K562 (cell line): ENCODE data around the gene LBH. TPM values are rescaled to one million over a fixed set of nuclear protein-coding genes. Genes with fewer than 3 reads are reported as not detected.

ENCODE experiments used
- BHLHE40 ChIP-seq: IDR thresholded peaks from 2 replicates; pipeline ENCODE4 v1.6.1; 2011; ENCODE audit warnings: low read length, improper control_type of control experiment
- BMI1 ChIP-seq: fragments of 150-350 bp; IDR thresholded peaks from 2 replicates; pipeline ENCODE4 v1.6.1; 2014; ENCODE audit warnings: low read length
- GTF2B ChIP-seq: IDR thresholded peaks from 2 replicates; pipeline ENCODE4 v1.6.1; 2011; ENCODE audit not compliant: insufficient read length; ENCODE audit errors: extremely low read depth
- KLF13 ChIP-seq: fragments of 450-650 bp; IDR thresholded peaks from 2 replicates; pipeline ENCODE4 v1.6.1; 2016; ENCODE audit warnings: missing genetic modification characterization, low read depth, mild to moderate bottlenecking, missing compliant biosample characterization, moderate library complexity, borderline replicate concordance
- MCM3 ChIP-seq: fragments of 450-650 bp; IDR thresholded peaks from 2 replicates; pipeline ENCODE4 v1.6.1; 2016
- MXI1 ChIP-seq: IDR thresholded peaks from 2 replicates; pipeline ENCODE4 v1.6.1; 2011; ENCODE audit warnings: low read depth, mild to moderate bottlenecking, improper control_type of control experiment, low read length
- NR2C1 ChIP-seq, 2 experiments: fragments of 450-650 bp; IDR thresholded peaks; 2 replicates each; pipeline ENCODE4 v1.6.1; 2017; ENCODE audit warnings: mild to moderate bottlenecking in 2 of 2, antibody characterized with exemption in 1 of 2, inconsistent platforms in 1 of 2, missing compliant biosample characterization in 1 of 2, missing genetic modification characterization in 1 of 2
- PHB ChIP-seq: fragments of 250-450 bp; sonication (Bioruptor Pico); IDR thresholded peaks from 2 replicates; pipeline ENCODE4 v1.5.0; 2021
- PTTG1 ChIP-seq: fragments of 450-650 bp; IDR thresholded peaks from 2 replicates; pipeline ENCODE4 v1.6.1; 2016; ENCODE audit warnings: low read depth, mild to moderate bottlenecking, missing genetic modification characterization, missing compliant biosample characterization
- RBM39 ChIP-seq: fragments of 200-400 bp; formaldehyde crosslinking; optimal IDR thresholded peaks from 2 replicates; pipeline ENCODE3; 2018; ENCODE audit warnings: low read depth, low read length
- SIRT6 ChIP-seq: IDR thresholded peaks from one replicate; pipeline ENCODE4 v1.6.1; 2012; ENCODE audit warnings: low read depth, mild to moderate bottlenecking, control low read depth, inconsistent platforms, low read length, moderate library complexity
- STAG1 ChIP-seq: sonication (generic); formaldehyde crosslinking; IDR thresholded peaks from 2 replicates; pipeline ENCODE4 v1.5.0; 2020; ENCODE audit warnings: missing genetic modification reagents, borderline replicate concordance
- TAL1 ChIP-seq: fragments of 450-650 bp; IDR thresholded peaks from 2 replicates; pipeline ENCODE4 v1.6.1; 2016; ENCODE audit warnings: mild to moderate bottlenecking
- ZFP36 ChIP-seq: fragments of 150-350 bp; IDR thresholded peaks from 2 replicates; pipeline ENCODE4 v1.6.1; 2018; ENCODE audit warnings: low read length, low read depth; ENCODE audit not compliant: partially characterized antibody
- ZNF699 ChIP-seq: fragments of 250-450 bp; sonication (Bioruptor Pico); IDR thresholded peaks from 2 replicates; pipeline ENCODE4 v1.8.0; 2021; ENCODE audit warnings: mild to moderate bottlenecking, moderate library complexity; ENCODE audit not compliant: insufficient replicate concordance
- ZNF766 ChIP-seq: fragments of 200-800 bp; sonication (Bioruptor generic); conservative IDR thresholded peaks from 2 replicates; pipeline ENCODE4 v1.6.1; 2016; ENCODE audit warnings: missing genetic modification characterization, missing compliant biosample characterization
- ZNF830 ChIP-seq: fragments of 250-450 bp; sonication (Bioruptor Pico); IDR thresholded peaks from 2 replicates; pipeline ENCODE4 v1.5.0; 2021; ENCODE audit warnings: mild to moderate bottlenecking
- polyA plus RNA-seq, 8 experiments: library from polyadenylated mRNA; depleted of rRNA in 4 of 8; stranded (reverse) in 5 of 8; unstranded in 3 of 8; fragments of >200 nt; fragmentation: Nextera tagmentation in 2 of 8; fragmentation: Illumina TruSeq in 1 of 8; extraction: Ambion mirVana in 2 of 8; extraction: Trizol in 1 of 8; gene quantifications; 2 replicates each; pipeline versions ENCODE4 v1.2.1 to v1.2.3, GENCODE V29; 2011 to 2014; ENCODE audit warnings: inconsistent platforms in 1 of 8, missing spikeins in 1 of 8
- total RNA-seq, 7 experiments: library from RNA; depleted of rRNA in 6 of 7; stranded (reverse); fragments of >200 nt in 6 of 7; fragmentation: Illumina TruSeq in 2 of 7; extraction: Trizol in 2 of 7; gene quantifications; 2 replicates each; pipeline versions ENCODE4 v1.2.1 to v1.2.3, GENCODE V29; 2011 to 2021; ENCODE audit warnings: low replicate concordance in 1 of 7
- TF ChIP-seq, protein P1 (sequence below): fragments of 250-450 bp; sonication (Bioruptor Pico); IDR thresholded peaks from 2 replicates; pipeline ENCODE4 v1.4.0; 2020; ENCODE audit warnings: mild to moderate bottlenecking, moderate library complexity
- TF ChIP-seq, protein P2 (sequence below), 2 experiments: fragments of 150-350 bp in 1 of 2; IDR thresholded peaks; 2 replicates each; pipeline ENCODE4 v1.6.1; 2012 to 2016; ENCODE audit warnings: low read depth in 2 of 2, low read length in 2 of 2, mild to moderate bottlenecking in 1 of 2, moderate library complexity in 1 of 2

The LBH gene
- total and polyA plus RNA-seq, 9 of the 15 experiments (the other 6 are each of a cell fraction or from before 2014, with no cell fraction given) = 3.1 to 13.4 (median 7.4) TPM

DNA sequence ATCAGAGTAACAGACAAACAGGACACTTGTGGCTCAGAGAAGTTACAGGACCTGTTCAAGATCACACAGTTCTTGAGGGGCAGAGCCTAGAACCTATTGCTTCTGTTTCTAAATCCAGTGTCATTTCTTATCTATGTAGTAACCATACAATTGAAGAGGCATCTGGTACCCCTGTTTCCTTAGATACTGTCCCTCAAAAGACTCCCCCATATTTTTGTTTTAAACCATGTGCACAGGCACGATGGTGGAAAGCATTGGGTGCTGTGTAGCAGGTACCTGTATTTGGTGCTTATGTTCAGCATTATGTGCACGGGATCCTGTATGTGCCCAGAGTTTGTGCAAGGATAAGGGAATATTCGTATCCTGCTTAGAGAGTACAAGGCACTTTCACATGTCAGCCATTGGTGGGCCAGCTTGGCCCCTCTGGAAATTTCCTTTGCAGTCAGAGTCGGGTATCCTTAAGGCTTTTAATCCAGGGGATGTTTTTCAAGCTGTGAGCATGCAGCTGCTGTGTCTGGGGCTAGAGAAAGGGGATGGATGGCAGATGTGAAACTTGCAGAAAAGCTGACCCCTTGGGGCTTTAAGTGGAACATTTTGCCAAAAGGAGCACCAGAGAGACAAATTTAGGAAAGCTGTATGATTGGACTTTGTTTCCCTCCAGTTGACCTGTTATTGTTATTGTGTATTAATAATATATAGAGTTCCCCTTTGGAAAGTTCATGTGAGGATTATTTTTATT lies 2.1 kb downstream of the LBH start (continued):
- TF ChIP-seq TAL1 (0 out of 2 replicates have a peak, but pooled peaks have one; percentile 6), SIRT6 (no peak), RBM39 (no peak), ZFP36 (peak; percentile 12), ZNF830 (no peak), STAG1 (CRISPR knock-in tag) (no peak), BHLHE40 (no peak), ZNF766 (CRISPR knock-in tag) (no peak), KLF13 (tag) (no peak), MXI1 (no peak), PTTG1 (tag) (no peak), MCM3 (no peak), GTF2B (no peak), PHB (CRISPR knock-in tag) (no peak), NR2C1 (IDR thresholded peaks at IDR 0.05) (no peak), NR2C1 (tag; IDR thresholded peaks at IDR 0.05) (no peak), BMI1 (no peak), ZNF699 (CRISPR knock-in tag) (no peak)
- TF ChIP-seq, protein P1, sequence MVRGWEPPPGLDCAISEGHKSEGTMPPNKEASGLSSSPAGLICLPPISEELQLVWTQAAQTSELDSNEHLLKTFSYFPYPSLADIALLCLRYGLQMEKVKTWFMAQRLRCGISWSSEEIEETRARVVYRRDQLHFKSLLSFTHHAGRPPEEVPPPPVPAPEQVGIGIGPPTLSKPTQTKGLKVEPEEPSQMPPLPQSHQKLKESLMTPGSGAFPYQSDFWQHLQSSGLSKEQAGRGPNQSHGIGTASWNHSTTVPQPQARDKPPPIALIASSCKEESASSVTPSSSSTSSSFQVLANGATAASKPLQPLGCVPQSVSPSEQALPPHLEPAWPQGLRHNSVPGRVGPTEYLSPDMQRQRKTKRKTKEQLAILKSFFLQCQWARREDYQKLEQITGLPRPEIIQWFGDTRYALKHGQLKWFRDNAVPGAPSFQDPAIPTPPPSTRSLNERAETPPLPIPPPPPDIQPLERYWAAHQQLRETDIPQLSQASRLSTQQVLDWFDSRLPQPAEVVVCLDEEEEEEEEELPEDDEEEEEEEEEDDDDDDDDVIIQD (CRISPR knock-in tag) = no peak
- TF ChIP-seq, protein P2, sequence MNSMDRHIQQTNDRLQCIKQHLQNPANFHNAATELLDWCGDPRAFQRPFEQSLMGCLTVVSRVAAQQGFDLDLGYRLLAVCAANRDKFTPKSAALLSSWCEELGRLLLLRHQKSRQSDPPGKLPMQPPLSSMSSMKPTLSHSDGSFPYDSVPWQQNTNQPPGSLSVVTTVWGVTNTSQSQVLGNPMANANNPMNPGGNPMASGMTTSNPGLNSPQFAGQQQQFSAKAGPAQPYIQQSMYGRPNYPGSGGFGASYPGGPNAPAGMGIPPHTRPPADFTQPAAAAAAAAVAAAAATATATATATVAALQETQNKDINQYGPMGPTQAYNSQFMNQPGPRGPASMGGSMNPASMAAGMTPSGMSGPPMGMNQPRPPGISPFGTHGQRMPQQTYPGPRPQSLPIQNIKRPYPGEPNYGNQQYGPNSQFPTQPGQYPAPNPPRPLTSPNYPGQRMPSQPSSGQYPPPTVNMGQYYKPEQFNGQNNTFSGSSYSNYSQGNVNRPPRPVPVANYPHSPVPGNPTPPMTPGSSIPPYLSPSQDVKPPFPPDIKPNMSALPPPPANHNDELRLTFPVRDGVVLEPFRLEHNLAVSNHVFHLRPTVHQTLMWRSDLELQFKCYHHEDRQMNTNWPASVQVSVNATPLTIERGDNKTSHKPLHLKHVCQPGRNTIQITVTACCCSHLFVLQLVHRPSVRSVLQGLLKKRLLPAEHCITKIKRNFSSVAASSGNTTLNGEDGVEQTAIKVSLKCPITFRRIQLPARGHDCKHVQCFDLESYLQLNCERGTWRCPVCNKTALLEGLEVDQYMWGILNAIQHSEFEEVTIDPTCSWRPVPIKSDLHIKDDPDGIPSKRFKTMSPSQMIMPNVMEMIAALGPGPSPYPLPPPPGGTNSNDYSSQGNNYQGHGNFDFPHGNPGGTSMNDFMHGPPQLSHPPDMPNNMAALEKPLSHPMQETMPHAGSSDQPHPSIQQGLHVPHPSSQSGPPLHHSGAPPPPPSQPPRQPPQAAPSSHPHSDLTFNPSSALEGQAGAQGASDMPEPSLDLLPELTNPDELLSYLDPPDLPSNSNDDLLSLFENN (IDR thresholded peaks at IDR 0.05; ENCODE audit: low read depth in 2 of 2, low read length in 2 of 2) = no peak
- TF ChIP-seq, all 486 proteins: peak for 5
